Immature natural killer cell (primary cell): Measurements from ENCODE around the gene CDH4. TPM values are rescaled to one million over a fixed set of nuclear protein-coding genes. Genes with fewer than 3 reads are reported as not detected.

Experiments used
- DNase-seq, 3 donors: peaks; one replicate each; pipeline ENCODE4 v3.0.0; 2022; ENCODE audit warnings: mixed read lengths in 1 of 3
- H3K27ac Mint-ChIP-seq, 6 donors: one replicate each; pipeline ENCODE4 v1.8.0; 2020; ENCODE audit warnings: mixed read lengths in 6 of 6, mild to moderate bottlenecking in 5 of 6, inconsistent platforms in 4 of 6, moderate library complexity in 3 of 6
- H3K27me3 Mint-ChIP-seq, 3 donors: one replicate each; pipeline ENCODE4 v1.8.0; 2020 to 2021; ENCODE audit warnings: low read depth in 3 of 3, mild to moderate bottlenecking in 3 of 3, mixed read lengths in 3 of 3, moderate library complexity in 3 of 3, inconsistent platforms in 1 of 3
- H3K36me3 Mint-ChIP-seq, 3 donors: one replicate each; pipeline ENCODE4 v1.8.0; 2020; ENCODE audit warnings: mixed read lengths in 3 of 3, inconsistent platforms in 2 of 3, mild to moderate bottlenecking in 2 of 3
- H3K4me1 Mint-ChIP-seq, 2 donors: one replicate each; pipeline ENCODE4 v1.8.0; 2020; ENCODE audit warnings: inconsistent platforms in 2 of 2, mild to moderate bottlenecking in 2 of 2, mixed read lengths in 2 of 2, moderate library complexity in 1 of 2
- H3K4me3 Mint-ChIP-seq, 5 donors: one replicate each; pipeline ENCODE4 v1.8.0; 2020; ENCODE audit warnings: mild to moderate bottlenecking in 5 of 5, mixed read lengths in 5 of 5, inconsistent platforms in 3 of 5, moderate library complexity in 3 of 5
- H3K9me3 Mint-ChIP-seq, 6 donors: one replicate each; pipeline ENCODE4 v1.8.0; 2020; ENCODE audit warnings: mild to moderate bottlenecking in 6 of 6, mixed read lengths in 6 of 6, inconsistent platforms in 4 of 6, moderate library complexity in 3 of 6
- polyA plus RNA-seq, 3 donors: library from polyadenylated mRNA; unstranded; fragments of 300-500 nt; fragmentation: Illumina TruSeq; gene quantifications; one replicate each; pipeline ENCODE4 v1.2.3, GENCODE V29; 2021

Gene CDH4
- polyA plus RNA-seq, 3 donors from 2014 or later = not detected

DNA sequence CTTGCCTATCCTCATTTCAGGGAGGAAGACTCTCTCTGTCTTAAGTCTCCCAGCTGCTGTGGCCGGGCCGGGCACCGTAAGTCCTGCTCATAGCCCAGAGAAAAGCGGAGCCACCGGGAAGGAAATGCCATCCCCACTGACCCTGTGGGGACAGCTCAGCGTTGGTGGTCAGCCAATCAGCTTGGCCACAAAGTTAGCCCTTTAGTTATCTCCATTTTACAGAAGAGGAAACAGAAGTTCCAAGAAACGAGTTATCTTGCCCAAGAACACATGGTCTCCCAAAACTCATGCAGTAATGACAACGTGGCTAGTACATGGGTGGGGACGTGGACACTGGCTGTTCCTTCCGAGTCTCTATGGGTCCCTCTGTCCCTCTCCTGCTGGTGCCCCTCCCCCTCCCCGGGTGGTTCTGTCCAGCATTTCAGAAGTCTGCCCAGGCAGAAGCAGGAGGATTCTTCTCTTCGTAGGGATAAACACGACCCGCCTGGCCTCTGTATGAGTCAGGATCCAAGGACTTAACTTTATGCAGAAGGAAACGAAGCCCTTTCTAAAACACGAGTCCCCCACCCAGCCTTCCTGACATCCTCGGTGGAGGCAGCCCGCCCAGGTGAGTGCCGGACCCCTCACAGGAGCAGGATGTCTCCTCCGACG, 273.8 kb downstream of the CDH4 start:
- Mint-ChIP-seq H3K27me3 (peaks cover 1 to 2% (median 1%) of the 10 kb centered on the region in 3 donors), H3K27ac (no peak overlapping the region), H3K4me3 (no peak overlapping the region), H3K9me3 (peaks cover 0 to 9% (median 0%) of the 10 kb centered on the region in 6 donors), H3K36me3 (no peaks in the 10 kb centered on the region), H3K4me1 (no peaks in the 10 kb centered on the region)
- no peak for DNase-seq

DNA sequence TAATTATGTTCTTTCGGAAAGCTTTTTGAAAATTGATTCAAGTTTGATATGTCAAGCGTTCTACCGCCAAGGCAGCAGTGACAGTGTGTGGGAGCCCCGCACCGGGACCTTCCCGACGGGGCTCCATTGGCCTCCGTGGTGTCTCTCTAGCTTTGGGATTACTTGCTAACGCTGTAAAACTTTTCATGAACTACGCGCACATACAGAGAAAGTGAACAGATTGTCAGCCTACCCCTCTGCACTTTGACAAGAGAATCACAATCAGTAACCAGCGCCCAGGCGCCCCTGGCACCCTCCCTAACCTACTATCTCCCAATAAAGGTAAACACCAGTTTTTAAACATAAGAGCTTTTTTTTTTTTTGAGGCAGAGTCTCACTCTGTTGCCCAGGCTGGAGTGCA, 274.8 kb downstream of the CDH4 start:
- Mint-ChIP-seq H3K4me1 (no peaks in the 10 kb centered on the region), H3K27ac (no peak overlapping the region), H3K9me3 (peaks cover 0 to 9% (median 0%) of the 10 kb centered on the region in 6 donors), H3K4me3 (no peak overlapping the region), H3K36me3 (no peaks in the 10 kb centered on the region), H3K27me3 (peaks cover 1 to 2% (median 1%) of the 10 kb centered on the region in 3 donors)
- no peak for DNase-seq

DNA sequence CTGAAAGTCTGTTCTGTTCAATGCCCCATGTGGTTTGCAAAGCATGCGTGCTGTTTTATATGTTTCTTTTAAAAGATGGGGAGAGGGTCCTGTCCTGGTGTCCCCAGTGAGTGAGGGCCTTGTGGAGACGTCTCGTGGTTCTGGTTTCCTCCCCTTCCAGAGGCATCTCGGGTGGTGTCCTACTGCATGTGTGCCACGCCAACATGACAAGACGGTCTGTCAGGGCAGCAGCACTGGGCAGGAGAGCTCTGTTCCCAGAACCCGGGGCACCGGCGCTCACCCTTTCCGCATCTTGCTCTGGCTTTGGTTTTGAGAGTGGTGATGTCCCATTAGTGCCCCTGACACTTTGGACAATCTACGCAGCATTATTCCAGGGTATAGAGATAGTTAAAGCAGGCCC, 275.6 kb downstream of the CDH4 start:
- Mint-ChIP-seq H3K27ac (no peak overlapping the region), H3K4me3 (no peak overlapping the region), H3K9me3 (peaks cover 0 to 9% (median 0%) of the 10 kb centered on the region in 6 donors), H3K36me3 (no peaks in the 10 kb centered on the region), H3K27me3 (peaks cover 1 to 3% (median 2%) of the 10 kb centered on the region in 3 donors), H3K4me1 (no peaks in the 10 kb centered on the region)
- no peak for DNase-seq

DNA sequence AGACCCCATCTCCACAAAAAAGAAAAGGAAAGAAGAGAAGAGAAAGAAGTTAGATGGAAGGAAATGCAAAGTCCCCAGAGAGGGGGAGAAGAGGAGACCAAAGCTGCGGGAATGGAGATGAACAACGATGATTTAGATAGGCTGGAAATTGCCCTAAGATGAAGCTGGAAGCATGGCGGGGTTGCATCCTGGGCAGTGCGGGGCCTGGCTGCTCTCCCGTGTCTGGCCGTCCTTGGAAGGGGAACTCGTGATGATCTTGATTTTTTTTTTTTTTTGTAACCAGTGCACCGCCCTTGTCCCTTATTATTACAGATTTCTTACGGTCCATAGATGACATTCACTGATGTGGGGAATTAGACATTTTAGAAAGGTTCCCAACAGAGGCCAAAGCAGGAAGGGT, 276.5 kb downstream of the CDH4 start:
- Mint-ChIP-seq H3K27ac (no peak overlapping the region), H3K27me3 (peaks cover 1 to 3% (median 2%) of the 10 kb centered on the region in 3 donors)

DNA sequence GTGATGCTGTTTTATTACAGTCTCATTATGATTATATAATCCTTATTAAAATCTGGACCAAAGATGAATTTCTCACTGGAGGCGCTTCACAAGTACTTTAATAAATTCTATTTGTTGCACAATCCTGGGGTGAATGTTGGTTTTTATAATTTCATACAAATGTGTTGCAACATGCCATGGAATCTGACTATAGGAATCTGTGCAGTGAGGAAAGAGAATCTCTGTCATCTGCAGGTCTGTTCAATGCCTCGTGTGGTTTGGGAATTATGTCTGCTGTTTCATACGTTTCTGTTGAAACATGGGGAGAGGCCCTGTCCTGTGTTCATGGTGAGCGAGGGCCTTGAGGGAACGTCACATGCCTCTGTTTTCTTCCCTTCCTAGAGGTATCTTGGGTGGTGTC, 277.3 kb downstream of the CDH4 start:
- H3K4me1 Mint-ChIP-seq = no peaks in the 10 kb centered on the region
- DNase-seq = no peak
- no peaks in the 10 kb centered on the region for H3K36me3 Mint-ChIP-seq
- peaks cover 0 to 15% (median 0%) of the 10 kb centered on the region in 6 donors for H3K9me3 Mint-ChIP-seq
- no peak overlapping the region for H3K27ac Mint-ChIP-seq
- no peak overlapping the region for H3K4me3 Mint-ChIP-seq
- peaks cover 1 to 3% (median 2%) of the 10 kb centered on the region in 3 donors for H3K27me3 Mint-ChIP-seq

More for the DNA sequence above, 276.5 kb downstream of the CDH4 start:
- peaks cover 0 to 9% (median 0%) of the 10 kb centered on the region in 6 donors for H3K9me3 Mint-ChIP-seq
- H3K4me3 Mint-ChIP-seq = no peak overlapping the region
- H3K4me1 Mint-ChIP-seq = no peaks in the 10 kb centered on the region
- no peak for DNase-seq
- H3K36me3 Mint-ChIP-seq = no peaks in the 10 kb centered on the region

DNA sequence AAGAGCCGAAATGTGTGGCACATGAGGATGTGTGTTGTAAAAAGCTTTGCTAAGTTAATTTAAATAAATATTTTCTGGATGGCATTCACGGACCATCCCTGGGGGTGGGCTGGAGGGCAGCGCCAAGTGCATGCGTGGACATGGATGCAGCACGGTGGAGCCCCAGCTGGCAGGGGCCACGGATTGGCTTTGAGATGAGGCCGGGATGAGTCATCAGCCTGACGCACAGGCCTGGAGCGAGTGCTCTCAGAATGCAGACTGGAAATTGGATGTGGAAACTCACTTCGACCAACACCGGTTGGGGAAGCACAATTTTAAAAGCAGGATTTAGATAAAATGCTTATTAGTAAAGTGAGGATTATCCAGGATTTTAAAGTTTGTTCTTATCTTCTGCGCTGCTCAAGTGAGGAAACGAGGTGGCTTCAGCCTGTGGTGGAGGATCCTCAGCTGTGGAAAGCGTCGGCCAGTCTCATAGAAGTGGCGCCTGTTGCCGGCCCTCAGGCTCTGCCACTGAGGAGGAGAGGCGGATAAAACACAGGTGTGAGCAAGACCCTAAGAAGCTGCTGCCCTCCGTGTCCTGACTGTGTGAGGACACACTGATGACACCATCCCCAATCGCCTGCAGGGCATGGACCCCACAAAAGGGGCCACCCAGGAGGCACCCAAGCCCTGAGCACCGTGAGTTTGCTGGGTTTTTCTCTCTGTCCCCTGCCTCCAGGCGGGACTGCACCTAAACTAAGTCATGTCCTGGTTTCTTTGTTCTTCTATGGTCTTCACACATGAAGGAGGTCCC, 279.7 kb downstream of the CDH4 start:
- DNase-seq = no peak
- H3K27ac Mint-ChIP-seq = no peak overlapping the region
- peaks cover 0 to 13% (median 0%) of the 10 kb centered on the region in 6 donors for H3K9me3 Mint-ChIP-seq
- H3K4me3 Mint-ChIP-seq = no peak overlapping the region
- H3K27me3 Mint-ChIP-seq = peaks cover 2 to 3% (median 3%) of the 10 kb centered on the region in 3 donors
- H3K4me1 Mint-ChIP-seq = no peaks in the 10 kb centered on the region
- H3K36me3 Mint-ChIP-seq = no peaks in the 10 kb centered on the region

DNA sequence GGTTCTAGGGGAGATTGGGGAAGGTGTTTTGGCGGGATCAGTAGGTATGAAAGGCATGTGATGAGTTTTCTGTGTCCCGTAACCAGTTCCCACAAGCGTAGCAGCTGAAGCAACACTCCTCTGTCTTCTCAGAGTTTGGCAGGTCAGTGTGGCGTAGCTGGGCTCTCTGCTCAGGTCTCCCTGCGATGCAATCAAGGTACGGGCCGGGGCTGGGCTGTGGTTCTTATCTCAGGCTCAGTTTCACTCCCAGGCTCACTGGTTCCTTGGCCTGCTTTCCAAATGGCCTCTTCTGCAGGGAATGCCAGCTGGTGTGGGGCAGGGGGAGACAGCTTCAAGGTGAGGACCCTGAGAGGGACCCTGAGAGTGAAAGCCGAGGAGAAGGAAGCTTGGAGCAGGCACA, 280.7 kb downstream of the CDH4 start:
- Mint-ChIP-seq H3K27me3 (peaks cover 0 to 5% (median 3%) of the 10 kb centered on the region in 3 donors), H3K4me3 (no peak overlapping the region), H3K4me1 (no peaks in the 10 kb centered on the region), H3K9me3 (peaks cover 0 to 13% (median 0%) of the 10 kb centered on the region in 6 donors), H3K36me3 (no peaks in the 10 kb centered on the region), H3K27ac (no peak overlapping the region)
- no peak for DNase-seq

DNA sequence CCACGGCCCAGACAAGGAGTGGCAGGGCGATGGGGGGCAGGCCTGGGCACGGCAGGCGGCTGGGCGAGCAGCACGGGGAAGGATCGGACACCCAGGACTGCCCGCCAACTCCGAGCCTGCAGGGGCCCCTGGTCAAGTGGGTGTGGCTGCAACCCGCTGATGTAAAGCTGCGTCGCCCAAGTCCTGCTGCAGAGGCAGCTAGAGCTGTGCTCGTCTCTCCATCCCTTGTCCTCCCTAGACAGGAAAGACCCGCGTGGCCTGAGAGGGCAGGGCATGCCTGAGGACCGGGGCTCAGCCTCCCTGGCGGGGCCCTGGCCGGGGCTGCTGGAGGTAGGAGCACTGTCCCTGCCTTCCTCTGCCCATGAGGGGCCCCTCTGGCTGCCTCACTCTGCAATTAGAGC, 281.2 kb downstream of the CDH4 start:
- Mint-ChIP-seq H3K27me3 (peaks cover 0 to 4% (median 3%) of the 10 kb centered on the region in 3 donors), H3K4me3 (no peak overlapping the region), H3K4me1 (no peaks in the 10 kb centered on the region), H3K27ac (no peak overlapping the region), H3K9me3 (peaks cover 0 to 13% (median under 1%) of the 10 kb centered on the region in 6 donors), H3K36me3 (no peaks in the 10 kb centered on the region)
- no peak for DNase-seq

DNA sequence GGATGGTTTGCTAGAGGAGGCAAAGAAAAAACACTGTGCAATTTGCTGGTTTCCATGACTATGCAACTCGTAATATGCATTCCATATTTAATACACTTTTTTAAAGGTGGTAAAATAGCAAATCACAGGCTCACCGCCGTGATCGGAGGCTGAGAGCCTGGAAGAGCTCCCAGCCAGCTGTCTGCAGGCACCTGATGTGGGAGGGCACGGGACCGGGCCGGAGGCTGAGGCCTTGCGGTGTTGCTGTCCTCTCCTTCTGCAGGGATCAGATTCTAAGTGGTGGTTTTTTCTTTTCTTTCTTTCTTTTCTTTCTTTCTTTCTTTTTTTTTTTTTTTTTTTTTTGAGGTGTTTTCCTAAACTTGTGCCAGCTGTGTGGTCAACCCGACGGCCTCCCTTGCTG, 282.3 kb downstream of the CDH4 start:
- H3K27ac Mint-ChIP-seq = no peak overlapping the region
- DNase-seq = no peak
- peaks cover 0 to 4% (median 3%) of the 10 kb centered on the region in 3 donors for H3K27me3 Mint-ChIP-seq
- peaks cover 0 to 10% (median under 1%) of the 10 kb centered on the region in 6 donors for H3K9me3 Mint-ChIP-seq
- no peaks in the 10 kb centered on the region for H3K36me3 Mint-ChIP-seq
- H3K4me3 Mint-ChIP-seq = no peak overlapping the region
- no peaks in the 10 kb centered on the region for H3K4me1 Mint-ChIP-seq

DNA sequence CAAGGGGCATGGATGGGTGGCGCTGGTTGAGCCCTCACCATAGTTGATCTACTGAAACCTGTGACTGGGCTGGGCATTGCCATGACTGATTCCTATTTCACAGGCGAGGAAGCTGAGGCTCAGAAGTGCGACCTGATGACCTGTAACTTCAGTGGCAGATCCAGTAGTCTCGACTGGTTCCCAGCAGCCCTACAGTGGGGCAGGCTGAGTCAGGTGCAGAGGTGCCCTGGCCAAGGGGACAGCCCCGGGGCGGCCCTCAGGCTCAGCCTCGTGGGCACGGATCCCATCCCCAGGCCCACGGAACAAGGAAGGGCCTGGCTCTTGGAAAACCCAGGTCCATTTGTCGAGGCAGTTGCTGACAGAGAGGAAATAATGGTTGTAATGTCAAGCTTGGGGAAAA, 283.0 kb downstream of the CDH4 start:
- Mint-ChIP-seq H3K27ac (no peak overlapping the region), H3K27me3 (peaks cover 0 to 4% (median 3%) of the 10 kb centered on the region in 3 donors), H3K36me3 (no peaks in the 10 kb centered on the region), H3K4me3 (no peak overlapping the region), H3K4me1 (no peaks in the 10 kb centered on the region), H3K9me3 (peaks cover 0 to 6% (median under 1%) of the 10 kb centered on the region in 6 donors)
- DNase-seq = no peak

DNA sequence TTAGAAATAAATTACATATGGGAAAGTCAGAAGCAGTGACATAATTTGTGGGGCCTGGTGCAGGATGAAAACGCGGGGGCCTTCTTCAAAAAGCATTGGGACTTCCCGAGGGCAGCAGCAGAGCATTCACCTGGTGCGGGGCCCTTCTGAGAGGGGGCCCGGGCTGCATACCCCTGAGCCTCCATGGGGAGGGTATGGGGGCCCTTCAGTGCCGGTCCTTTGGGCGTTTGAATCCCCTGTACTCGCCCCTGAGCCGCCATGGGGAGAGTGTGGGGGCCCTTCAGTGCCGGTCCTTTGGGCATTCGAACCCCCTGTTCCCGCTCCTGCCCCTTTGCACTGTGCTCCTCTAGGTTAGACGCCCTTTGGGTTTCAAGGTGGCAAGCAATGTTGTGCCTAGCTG, 283.5 kb downstream of the CDH4 start:
- no peak for DNase-seq
- H3K36me3 Mint-ChIP-seq = no peaks in the 10 kb centered on the region
- H3K4me3 Mint-ChIP-seq = no peak overlapping the region
- H3K27me3 Mint-ChIP-seq = peaks cover 0 to 4% (median 3%) of the 10 kb centered on the region in 3 donors
- H3K27ac Mint-ChIP-seq = no peak overlapping the region
- H3K9me3 Mint-ChIP-seq = peaks cover 0 to 6% (median under 1%) of the 10 kb centered on the region in 6 donors
- no peaks in the 10 kb centered on the region for H3K4me1 Mint-ChIP-seq

DNA sequence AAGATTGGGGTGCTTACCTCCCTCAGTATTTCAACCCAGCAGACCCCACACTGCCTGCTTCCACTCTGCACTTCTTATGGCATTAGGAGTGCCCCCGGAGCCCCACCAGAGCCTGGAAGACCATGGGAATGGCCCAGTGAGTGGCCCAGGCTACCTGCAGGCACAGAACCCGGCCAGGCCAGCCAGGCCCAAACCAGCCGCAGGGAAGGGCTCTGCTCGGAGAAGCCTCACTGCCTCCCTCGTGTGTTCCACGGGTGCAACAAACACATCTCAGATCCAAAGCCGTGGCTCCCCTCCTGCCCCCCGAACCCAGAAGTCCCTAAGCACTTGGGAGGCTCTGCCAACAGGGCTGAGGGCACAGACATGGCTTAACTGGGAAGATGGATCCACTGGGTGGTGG, 283.9 kb downstream of the CDH4 start:
- Mint-ChIP-seq H3K27me3 (peaks cover 0 to 4% (median 3%) of the 10 kb centered on the region in 3 donors), H3K36me3 (no peaks in the 10 kb centered on the region), H3K27ac (no peak overlapping the region), H3K4me1 (no peaks in the 10 kb centered on the region), H3K4me3 (no peak overlapping the region), H3K9me3 (peaks cover 0 to 6% (median under 1%) of the 10 kb centered on the region in 6 donors)
- no peak for DNase-seq

DNA sequence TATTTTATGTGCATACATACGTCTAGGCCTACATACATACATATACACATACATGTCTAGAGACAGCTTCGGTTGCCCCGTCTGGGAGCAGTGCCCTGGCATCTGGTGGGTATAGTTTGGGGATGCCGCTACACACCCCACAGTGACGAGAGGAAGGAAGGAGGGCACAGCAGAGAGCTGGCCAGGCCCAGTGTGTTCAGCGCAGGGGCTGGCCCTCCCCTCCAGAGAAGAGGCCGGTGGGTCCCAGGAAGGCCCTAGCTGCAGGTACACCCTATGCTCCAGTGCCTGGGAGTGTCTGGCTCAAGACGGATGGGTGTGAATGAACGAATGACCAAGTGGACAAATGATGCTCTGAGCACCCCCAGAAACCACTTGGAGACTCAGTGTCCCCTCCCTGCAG, 284.6 kb downstream of the CDH4 start:
- Mint-ChIP-seq H3K27ac (no peak overlapping the region), H3K36me3 (no peaks in the 10 kb centered on the region), H3K4me3 (no peak overlapping the region), H3K4me1 (no peaks in the 10 kb centered on the region), H3K9me3 (peaks cover 0 to 6% (median under 1%) of the 10 kb centered on the region in 6 donors), H3K27me3 (peaks cover 0 to 4% (median 3%) of the 10 kb centered on the region in 3 donors)
- no peak for DNase-seq
